Measurements from ENCODE around the gene ZNF709.
"Not testable (repeated sequence)": the region's sequence is repeated elsewhere in the genome, so short reads cannot be mapped to it uniquely, and the experiment has no call there.

Gene ZNF709

DNA sequence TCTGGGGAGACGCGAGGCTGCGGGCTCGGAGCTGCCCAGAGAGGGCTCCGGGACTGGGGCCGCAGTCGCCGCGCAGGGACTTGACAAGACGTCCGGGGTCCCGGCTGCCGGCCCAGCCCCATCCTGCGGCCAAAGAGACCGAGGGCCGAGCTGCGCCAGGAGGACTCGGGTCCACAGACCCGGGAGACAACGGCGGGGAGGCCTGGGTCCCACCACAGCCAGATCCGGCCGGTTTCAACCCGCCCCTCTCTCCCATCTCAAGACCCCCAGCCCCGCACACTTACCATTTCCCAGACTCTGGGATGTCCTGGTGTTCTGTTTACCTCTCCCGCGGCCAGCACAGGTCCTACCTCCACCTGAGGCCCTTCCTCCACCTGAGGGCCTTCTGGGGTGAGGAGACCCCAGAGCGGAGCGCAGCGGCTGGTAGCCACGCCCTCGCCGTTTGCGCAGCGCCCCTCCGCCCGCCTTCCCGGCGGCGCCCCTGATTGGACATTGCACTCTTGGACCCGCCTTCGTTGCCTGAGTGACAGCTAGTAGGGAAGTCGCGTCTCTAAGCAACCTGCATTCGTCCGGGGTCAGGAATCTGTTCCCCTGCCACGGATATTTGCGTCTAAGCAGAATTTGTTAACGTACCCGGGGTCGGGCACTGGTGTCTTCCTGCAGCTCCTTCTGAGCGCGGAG, at the start of gene ZNF709:
Gene ZNF709 (minus strand): TSS at position 446 of the 681 bp plus-strand sequence. CDS start 159 bp downstream, at position 287.
- DNase-seq = peak; percentile 79 to 87

DNA sequence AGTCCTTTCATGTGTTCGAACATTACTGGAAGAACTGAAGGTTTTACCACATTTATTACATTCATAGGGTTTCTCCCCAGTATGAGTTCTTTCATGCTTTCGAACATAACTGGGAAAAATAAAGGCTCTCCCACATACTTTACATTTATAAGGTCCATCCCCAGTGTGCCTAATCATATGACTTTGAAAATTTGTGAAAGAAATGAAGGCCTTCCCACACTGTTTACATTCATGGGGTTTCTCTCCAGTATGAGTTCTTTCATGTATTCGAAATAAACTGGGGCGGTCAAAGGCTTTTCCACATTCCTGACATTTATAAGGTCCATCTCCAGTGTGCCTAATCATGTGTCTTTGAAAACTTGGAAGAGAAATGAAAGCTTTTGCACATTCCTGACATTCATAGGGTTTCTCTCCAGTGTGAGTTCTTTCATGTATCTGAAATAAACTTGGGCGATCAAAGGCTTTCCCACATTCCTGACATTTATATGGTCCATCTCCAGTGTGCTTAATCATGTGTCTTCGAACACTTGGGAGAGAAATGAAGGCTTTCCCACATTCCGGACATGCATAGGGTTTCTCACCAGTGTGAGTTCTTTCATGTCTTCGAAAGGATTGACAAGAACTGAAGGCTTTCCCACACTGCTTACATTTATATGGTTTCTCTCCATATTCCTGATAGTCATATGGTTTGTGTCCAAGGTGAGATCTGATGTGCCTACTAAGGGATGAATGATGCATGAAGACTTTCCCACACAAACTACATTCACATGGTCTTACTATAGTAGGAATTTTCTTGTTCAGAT, 42.6 kb upstream of the ZNF709 start:
- no peak for DNase-seq

DNA sequence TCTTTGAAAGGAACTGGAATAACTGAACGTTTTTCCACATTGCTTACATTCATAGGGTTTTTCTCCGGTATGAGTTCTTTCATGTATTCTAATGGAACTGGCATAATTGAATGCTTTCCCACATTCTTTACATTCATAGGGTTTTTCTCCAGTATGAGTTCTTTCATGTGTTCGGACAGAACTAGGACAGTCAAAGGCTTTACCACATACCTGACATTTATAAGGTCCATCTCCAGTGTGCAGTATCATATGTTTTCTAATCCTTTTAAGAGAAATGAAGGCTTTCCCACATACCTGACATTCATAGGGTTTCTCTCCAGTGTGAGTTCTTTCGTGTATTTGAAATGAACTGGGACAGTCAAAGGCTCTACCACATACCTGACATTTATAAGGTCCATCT, 41.9 kb upstream of the ZNF709 start:
- no peak for DNase-seq

DNA sequence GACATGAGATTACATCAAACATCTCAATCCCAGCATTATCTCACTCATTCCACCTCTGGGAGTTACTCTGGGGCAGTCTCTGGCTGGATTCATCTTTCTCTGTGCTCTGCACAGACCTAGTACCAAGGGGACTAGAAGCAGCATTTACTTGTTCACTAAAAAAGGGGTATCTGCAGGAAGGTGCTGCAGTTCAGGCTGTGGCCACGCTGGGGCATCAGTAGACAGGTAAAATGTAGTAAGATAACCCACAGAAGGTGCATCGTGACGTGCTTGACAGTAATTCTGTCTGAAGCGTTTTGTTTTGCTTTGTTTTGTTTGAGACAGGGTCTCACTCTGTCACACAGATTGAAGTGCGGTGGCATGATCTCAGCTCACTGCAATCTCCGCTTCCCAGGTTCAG, 37.4 kb upstream of the ZNF709 start:
- no peak for DNase-seq

DNA sequence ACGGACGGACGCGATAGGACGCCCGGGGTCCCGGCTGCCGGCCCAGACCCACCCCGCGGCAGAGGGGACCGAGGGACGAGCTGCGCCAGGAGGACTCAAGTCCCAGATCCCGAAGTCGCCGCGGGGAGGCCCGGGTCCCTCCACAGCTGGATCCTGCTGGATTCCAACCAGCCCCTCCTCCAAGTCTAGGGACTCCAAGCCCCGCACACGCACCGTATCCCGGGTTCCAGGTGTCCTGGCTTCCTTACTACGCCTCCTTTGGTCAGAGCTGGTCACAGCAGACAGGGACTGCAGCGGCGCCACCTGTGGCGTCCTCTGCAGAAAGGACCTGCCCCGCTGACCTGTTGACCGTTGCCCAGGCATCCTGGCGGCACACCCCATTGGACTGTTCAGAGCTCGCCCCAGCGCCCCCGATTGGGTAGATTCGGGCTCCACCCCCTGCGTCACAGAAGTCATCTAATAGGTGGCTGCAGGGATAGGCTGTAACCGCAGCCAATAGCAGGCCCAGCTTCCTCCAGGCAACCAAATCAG, 29.0 kb upstream of the ZNF709 start:
- no peak for DNase-seq

DNA sequence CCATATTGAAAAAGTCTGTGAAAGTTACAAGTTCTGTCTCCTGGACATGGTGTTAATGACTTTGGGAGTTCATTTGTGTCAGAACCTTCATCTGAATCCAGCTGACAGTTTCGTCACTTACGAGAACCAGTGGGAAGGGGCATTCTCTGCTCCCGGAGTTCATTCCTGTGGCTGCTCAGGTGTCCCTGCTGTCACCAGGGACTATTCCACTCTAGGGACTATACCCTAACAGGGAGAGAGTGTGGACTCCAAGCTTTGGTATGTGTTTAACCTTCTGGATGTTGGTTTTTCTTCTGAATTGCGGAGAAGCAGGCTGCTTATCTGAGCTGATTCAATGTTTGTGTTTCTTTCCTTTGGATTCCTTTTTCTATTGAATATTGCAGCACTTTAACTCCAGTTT, 12.4 kb upstream of the ZNF709 start:
- no peak for DNase-seq

DNA sequence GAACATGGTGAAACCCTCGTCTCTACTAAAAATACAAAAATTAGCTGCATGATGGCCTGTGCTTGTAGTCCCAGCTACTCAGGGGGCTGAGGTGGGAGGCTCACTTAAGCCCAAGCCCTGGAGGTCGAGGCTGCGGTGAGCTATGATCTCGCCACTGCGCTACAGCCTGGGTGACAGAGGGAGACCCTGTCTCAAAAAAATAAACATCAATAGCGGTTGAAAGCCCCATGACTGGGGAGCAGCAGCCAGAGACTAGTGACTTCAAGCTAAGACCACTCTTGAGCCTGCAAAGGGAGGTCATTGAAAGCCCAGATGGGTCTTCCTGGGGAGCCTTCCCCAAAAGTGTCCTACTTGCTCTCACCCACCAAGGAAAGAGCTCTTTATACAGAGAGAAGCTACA, 11.9 kb upstream of the ZNF709 start:
- DNase-seq = no peak

DNA sequence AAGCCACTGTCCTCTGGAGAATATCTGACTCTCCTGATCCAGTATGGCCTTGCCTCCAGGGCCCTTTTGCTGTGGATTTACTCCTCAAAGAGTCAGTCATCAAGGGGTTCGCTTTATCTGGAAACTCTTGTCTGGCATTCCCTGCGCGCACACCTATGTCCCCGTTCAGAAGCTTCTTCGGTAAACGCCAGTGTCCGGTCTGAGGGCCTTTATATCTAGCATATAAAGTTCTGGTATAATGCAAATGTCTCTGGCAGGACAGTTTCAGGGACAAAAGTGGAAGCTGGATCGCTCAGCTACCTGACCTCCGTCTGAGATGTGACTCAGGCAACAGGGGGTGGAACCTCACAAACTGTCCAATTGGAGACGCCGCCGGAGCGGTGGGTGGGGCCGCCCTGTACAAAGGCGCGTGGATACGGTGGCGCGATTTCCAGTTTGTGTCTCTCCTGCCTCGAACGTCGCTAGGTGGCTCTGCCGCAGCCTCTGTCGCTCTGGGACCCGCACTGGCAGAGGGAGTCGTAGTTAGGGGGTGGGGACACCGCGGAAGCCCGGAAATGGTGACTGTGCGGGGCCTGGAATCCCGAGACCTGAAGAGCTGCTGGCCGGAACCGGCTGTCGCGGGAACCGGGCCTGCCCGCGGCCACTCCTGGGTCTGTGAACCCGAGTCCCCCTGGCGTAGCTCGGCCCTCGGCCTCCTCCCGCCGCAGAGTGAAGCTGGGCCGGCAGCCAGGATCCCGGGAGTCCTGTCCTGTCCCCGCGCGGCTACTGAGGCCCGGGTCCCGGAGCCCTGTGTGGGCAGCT, 10.6 kb upstream of the ZNF709 start:
- peak; percentile 94 to 96 for DNase-seq

DNA sequence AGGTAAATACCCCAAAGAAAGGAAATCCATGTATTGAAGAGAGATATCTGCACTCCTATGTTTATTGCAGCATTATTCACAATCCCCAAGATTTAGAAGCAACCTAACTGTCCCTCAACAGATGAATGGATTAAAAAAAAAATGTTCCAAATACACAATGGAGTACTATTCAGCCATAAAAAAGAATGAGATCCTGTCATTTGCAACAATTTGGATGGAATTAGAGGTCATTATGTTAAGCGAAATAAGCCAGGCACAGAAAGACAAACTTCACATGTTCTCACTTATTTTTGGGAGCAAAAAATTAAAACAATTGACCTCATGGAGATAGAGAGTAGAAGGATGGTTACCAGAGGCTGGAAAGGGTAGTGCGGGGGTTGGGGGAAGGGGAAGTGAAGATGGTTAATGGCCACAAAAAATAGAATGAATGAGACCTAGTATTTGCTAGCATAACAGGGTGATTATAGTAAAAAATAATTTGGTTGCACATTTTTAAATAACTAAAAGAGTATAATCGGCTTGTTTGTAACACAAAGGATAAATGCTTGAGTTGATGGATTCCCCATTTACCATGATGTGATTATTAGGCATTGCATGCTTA, 9.7 kb upstream of the ZNF709 start:
- no peak for DNase-seq

DNA sequence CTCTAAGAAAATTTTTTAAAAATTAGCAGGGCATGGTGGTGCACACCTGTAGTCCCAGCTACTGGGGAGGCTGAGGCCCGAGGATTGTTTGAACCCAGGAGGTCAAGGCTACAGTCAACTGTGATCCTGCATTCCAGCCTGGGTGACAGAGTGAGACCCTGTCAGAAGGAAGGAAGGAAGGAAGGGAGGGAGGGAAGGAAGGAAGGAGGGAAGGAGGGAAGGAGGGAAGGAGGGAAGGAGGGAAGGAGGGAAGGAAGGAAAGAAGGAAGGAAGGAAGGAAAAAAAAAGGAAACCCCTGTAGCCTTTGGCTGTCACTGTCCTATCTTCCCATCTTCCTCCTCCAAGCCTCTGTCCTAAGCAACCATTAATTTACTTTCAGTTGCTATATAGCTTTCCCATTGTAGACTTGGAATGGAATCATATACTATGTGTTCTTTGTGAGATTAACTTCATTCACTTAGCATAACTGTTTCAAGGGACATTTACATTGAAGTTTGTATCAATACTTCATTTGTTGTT, 1.7 kb upstream of the ZNF709 start:
- not testable (repeated sequence) for DNase-seq

DNA sequence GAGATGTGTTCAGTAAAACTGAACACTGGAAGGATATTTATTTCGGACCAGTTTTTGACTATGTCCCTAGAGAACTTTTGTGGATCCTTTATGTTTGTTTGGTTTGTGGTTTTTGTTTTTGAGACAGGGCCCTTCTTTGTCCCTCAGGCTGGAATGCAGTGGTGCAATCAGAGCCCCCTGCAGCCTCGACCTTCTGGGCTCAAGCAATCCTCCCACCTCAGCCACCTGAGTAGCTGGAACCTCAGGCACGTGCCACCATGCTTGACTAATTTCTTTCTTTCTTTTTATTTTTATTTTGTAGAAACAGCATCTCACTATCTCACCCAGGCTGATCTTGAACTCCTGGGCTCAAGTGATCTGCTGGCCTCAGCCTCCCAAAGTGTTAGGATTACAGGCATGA, 955 bp upstream of the ZNF709 start:
- DNase-seq = no peak

DNA sequence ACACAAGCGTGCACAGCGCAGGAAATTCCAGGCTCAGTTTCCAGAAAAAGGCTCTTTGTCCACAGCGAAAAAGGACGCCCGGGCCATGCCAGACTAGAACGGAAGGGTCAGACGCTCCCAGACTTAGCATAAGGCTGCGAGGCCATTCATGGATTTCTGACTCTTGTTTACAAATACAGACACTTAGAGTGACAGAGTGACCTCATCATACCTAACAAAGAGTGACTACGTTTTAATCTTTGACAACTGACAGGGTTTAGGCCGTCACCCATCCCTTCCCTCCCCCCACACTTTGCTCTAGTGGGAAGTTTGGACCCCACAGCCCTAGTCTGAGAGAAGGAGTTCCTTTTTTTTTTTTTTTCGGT, 418 bp upstream of the ZNF709 start:
- no peak for DNase-seq

DNA sequence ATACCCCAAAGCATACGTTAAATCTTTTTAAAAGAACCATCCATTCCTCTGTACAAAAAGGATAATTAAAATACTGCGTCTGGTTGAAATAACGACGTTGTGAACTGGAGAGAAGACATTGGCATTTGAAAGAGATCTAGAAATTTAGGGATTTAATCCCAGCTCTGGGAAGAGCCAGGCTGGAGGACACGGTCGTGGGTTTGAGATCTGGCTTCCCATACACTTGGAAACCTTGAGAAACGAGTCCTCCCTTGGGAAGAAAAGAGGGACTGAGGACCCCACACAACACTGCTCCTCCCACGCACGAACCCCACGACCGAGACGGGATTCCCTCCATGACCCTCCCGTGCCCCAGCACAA, 625 bp downstream of the ZNF709 start:
- DNase-seq = no peak

DNA sequence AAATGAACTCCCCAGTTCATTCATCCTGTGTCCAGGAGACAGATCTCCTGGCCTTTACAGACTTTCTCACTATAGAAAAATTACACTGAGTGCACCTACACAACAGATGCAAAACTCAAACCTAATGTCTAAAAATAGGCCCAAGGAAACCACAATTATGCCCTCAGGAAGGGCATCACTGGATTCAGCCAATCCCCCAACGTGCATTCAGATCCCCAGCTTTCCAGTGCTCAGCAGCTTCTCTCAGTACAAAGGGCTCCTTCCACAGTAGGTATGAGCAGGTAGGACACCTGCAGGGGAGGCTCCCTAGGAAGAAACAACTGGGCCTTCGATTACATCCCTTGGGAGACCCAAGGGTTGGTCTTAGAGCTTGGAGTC, 2.1 kb downstream of the ZNF709 start:
- DNase-seq = no peak

DNA sequence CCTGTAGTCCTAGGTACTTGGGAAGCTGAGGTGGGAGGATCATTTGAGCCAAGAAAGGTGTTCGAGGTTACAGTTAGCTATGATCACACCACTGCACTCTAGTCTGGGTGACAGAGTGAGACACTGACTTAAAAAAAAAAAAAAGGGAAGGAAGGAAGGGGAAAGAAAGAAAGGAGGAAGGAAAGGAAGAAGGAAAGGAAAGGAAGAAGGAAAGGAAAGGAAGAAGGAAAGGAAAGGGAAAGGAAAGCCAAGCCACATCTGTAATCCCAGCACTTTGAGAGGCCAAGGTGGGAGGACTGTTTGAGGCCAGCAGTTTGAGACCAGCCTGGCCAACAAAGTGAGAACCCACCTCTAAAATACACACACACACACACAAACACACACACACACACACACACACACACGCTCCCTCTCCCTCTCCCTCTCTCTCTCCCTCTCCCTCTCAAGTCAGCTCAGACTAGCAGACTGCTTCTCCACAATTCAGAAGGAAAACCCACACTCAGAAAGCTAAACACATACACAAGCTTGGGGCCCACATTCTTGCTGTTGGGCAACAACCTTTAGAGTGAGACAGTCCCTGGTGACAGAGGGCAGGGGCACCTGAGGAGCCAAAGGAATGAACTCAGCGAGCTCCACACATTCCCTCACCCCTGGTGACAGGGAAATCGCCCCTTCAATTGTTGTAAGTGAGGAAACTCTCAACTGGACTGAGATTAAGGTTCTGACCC, 2.7 kb downstream of the ZNF709 start:
- DNase-seq = no peak

DNA sequence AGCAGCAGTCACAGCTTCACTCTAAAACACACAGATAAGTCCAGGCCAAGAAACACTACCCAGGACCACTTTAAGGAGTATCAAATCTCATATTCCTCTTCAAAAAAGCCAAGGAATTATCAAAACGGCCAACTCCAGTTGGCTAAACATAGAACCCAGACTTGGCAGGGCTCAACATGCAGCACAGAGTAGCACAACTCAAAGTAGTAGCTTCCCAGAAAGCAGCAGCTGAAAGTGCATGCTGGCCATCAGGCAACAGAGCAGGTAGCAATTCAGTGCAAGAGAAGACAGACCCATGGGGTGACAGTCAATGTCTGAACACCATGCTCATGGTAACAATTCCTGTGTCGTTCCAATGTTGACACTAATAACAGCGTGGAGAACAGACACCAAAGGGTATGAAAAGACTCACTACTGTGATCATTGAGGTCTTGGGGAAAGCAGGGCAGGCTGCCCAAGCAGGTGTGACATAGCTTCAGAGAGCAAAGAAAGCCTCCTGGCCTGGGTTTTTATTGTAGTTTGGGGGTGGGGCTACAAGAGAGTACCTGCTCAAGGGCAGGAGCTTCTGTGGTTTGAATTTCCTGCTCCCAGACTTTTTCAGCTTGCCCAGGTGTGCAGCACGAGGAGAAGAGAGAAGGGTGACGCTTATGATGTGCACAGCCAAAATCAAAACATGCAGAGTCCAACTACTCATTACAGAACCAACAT, 6.2 kb downstream of the ZNF709 start:
- peak; percentile 11 to 55 for DNase-seq

DNA sequence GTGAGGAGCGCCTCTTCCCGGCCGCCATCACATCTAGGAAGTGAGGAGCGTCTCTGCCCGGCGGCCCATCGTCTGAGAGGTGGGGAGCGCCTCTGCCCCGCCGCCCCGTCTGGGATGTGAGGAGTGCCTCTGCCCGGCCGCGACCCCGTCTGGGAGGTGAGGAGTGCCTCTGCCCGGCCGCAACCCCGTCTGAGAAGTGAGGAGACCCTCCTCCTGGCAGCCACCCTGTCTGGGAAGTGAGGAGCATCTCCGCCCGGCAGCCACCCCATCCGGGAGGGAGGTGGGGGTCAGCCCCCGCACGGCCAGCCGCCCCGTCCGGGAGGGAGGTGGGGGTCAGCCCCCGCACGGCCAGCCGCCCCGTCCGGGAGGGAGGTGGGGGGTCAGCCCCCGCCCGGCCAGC, 17.0 kb downstream of the ZNF709 start:
- DNase-seq = not testable (repeated sequence)

DNA sequence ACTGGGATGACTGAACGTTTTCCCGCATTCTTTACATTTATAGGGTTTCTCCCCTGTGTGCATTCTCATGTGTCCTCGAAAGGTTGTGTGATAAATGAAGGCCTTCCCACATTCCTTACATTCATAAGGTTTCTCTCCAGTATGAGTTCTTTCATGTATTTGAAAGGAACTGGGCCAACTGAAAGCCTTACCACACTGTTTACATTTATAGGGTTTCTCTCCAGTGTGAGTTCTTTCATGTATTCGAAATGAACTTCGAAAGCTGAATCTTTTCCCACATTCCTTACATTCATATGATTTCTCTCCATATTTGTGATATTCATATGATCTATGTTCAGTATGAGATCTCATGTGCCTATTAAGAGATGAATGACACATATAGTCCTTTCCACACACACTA, 19.4 kb downstream of the ZNF709 start:
- DNase-seq = no peak

DNA sequence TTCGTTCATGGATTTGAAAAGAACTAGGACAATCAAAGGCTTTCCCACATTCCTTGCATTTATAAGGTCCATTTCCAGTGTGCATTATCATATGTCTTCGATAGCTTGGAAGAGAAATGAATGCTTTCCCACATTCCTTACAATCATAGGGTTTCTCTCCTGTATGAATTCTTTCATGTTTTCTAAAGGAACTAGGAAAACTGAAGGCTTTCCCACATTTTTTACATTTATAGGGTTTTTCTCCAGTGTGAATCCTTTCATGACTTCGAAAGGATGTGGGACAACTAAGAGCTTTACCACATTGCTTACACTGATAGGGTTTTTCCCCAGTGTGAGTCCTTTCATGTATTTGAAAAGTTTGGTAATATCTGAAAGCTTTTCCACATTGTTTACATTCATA, 19.8 kb downstream of the ZNF709 start:
- DNase-seq = no peak

DNA sequence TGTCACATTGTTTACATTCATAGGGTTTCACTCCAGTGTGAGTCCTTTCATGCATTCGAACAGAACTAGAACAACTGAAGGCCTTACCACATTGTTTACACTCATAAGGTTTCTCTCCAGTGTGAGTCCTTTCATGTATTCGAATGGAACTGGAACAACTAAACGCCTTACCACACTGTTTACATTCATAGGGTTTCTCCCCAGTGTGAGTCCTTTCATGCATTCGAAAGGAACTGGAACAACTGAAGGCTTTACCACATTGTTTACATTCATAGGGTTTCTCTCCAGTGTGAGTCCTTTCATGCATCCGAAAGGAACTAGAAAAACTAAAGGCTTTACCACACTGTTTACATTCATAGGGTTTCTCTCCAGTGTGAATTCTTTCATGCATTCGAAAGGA, 20.5 kb downstream of the ZNF709 start:
- not testable (repeated sequence) for DNase-seq

DNA sequence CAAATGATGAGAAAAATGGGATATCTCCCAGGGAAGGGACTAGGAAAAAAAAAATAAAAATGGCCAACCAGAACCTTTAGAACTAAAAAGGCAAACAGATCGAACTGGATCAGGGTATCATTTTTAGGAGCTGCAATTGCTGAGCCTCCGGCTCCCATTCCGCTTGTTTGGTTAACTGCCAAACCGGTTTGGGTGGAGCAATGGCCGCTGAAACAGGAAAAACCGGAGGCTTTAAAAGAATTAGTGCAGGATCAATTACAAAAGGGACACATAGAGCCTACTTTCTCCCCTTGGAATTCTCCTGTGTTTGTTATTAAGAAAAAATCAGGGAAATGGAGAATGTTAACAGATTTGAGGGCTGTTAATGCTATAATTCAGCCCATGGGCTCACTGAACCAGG, 31.1 kb downstream of the ZNF709 start:
- DNase-seq = no peak

DNA sequence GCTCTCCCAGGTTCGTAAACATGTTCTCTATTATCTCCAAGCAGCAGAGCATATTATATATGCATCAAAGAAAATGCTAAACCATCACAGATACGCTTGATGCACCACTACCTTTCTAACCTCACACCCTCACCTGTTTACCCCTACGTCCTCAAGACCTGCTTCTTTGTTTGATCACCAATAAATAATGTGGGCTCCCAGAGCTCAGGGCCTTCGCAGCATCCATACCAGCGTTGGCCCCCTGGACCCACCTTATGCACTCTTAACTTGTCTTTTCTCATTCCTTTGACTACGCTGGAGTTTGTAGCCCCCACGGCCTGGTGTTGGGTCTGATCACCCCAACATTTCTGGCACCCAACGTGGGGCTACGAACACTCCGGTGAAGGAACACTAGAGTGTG, 33.8 kb downstream of the ZNF709 start:
- DNase-seq = no peak

Data from NCI-H2081 (cell line).